GM19372 (cell line): ENCODE results near the gene PACSIN2.
"Not testable (repeated sequence)": the region's sequence is repeated elsewhere in the genome, so short reads cannot be mapped to it uniquely, and the experiment has no call there.

Source experiments
- ATAC-seq: cut with Tn5 transposase; IDR thresholded peaks from one replicate; pipeline ENCODE4 v1.9.1; 2021; ENCODE audit warnings: mild to moderate bottlenecking, low read depth, moderate library complexity; ENCODE audit not compliant: unreplicated experiment

The PACSIN2 gene

GRCh38 chr22:42949159-42949558 lies 65.8 kb downstream of the PACSIN2 start:
- no peak for ATAC-seq

GRCh38 chr22:42948294-42948693 lies 66.7 kb downstream of the PACSIN2 start:
- no peak for ATAC-seq

- no peak for ATAC-seq
These were observed 67.5 kb downstream of the PACSIN2 start for GRCh38 chr22:42947211-42947990.

GRCh38 chr22:42946546-42947198 lies 68.3 kb downstream of the PACSIN2 start:
- ATAC-seq: no peak

GRCh38 chr22:42945736-42946135 lies 69.2 kb downstream of the PACSIN2 start:
- no peak for ATAC-seq

DNA sequence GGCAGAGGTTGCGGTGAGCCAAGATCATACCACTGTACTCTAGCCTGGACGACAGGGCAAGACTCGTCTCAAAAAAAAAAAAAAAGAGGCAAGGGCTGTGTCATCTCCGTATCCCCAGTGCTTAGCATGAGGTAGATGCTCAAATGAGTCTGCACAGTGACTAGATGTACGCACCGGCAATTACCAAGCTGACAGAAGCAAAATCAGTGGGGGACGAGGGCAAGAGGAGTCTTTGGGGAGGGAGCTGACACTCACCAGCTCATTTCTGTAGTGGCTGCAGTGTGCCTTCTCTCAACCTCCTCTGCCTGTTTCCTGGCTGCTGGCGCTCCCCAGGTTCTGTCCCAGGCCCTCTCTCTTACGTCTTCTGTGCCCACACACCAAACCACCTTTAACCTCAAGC lies 69.9 kb downstream of the PACSIN2 start:
- ATAC-seq: no peak

GRCh38 chr22:42944409-42944808 lies 70.5 kb downstream of the PACSIN2 start:
- ATAC-seq: no peak

GRCh38 chr22:42943981-42944380 lies 71.0 kb downstream of the PACSIN2 start:
- ATAC-seq: no peak

- no peak for ATAC-seq
These were observed 72.6 kb downstream of the PACSIN2 start for GRCh38 chr22:42942351-42942750.

DNA sequence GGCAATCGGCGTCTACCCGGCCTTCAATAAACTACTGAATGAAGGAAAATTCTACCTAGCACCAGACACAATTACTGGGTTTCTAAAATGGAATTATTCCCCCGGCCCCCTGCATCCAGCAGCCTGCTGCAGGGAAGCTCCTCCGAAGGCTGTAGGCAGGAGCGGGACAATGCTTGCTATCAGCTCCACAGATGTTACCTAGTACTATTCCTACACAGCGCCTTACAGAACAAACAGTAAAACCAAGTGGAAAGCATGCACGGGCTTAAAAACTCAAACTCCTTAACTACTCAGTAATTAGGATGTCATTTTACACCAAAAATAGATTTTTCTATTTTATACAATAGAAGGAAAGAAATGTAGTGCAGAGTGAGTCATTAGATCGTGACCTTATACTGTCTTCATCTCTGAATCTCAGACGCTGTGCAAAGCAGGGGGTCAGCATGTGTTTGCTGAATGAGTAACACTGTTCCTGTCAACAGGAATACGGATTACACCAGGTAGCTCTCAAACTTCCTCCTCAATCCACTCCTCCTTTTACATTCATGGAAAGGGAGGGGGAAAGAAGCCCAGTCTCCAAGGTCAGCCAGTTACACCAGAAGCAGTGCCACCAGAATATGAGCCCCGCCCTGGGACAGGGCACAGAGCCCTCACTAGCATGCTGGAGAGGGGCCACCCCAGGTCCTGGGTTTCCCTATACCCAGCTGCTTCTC lies 74.9 kb downstream of the PACSIN2 start:
- no peak for ATAC-seq

DNA sequence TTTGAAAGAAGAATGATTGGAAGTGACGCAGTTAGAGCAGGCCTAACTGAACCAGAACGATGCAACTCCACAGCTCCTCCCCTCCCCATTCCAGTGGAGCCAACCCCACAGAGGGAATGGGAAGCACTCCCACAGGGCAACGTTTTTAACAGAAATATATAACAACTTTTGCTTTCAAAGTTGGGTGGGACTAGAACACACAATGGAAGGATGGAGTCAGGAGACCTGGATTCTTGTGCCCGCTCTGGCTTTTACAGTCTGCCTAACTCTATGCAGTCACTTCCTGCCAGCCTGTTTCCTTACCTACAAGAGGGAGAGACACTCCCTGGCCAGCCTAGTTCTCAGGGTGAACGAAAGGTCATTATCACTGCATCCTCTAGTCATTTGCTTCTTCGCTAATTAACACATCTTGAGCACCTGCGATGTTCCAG lies 75.5 kb downstream of the PACSIN2 start:
- no peak for ATAC-seq

GRCh38 chr22:42938976-42939375 lies 76.0 kb downstream of the PACSIN2 start:
- ATAC-seq: no peak

DNA sequence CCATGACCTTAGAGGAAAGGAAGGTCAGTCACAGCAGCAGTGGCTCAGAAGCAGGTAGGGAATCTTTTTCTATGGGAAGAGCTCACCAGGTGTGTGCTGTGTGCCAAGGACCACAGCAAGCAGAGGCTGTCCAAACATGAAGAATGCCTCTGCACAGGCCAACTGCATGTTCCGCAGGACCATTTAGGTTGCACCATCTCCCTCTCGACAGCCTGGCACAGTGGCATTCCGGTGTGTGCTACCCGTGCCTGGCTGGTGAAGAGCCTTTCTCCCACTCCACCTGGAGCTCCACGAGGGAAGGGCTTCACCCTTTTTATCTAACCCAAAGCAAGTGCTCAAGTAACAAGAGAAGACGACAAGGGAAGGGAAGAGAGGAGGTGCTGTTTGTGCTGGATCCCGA lies 76.5 kb downstream of the PACSIN2 start:
- no peak for ATAC-seq

DNA sequence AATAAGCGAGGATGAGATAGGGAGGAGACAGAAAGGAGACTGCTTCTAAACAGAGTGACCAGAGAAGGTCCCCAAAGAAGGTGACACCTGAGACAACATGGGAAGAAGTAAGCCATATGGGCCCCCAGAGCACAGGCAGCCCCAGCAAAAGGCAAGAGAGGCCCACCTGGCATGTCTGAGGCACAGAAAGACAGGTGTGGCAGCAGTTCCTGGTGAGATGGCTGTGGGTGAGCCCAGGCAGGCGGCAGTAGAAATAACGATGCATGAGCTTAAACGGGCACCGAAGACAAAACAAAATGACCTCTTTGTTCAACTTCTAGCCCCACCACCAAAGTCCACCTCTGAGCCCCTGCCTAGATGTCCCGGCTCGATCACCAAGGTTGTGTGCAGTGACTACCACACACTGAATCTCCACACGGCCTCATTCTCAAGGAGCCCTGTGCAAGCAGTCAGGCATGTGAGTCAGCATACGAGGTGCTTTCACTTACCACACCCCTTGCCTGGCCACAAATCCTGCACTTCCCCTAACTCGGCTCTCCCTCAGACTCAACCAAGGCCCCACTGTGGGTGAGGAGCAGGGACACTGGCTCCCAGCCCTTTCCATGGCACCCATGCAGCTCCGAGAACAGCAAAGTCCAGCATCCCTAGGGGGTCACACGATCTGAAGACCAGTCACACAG lies 77.6 kb downstream of the PACSIN2 start:
- no peak for ATAC-seq

GRCh38 chr22:42936680-42937079 lies 78.3 kb downstream of the PACSIN2 start:
- ATAC-seq: not testable (repeated sequence)

DNA sequence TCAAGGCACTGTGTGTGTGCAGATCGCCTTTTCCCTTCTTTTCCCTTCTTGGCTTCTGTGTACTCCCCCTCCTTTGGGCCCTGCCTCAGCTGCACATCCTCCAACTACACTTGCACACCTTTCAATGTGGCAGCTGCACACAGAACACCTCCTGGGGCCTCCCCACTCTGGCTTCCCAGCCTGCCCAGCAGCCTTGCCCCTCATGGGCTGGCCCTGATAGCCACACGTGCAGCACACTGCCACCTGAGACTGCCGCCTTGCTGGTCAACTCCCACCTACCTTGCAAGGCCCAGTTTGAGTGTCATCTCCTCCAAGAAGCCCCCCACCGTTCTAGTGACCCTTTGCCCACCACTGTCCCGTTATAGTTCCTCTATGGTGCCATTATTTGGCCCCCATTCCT lies 80.6 kb downstream of the PACSIN2 start:
- ATAC-seq: no peak

DNA sequence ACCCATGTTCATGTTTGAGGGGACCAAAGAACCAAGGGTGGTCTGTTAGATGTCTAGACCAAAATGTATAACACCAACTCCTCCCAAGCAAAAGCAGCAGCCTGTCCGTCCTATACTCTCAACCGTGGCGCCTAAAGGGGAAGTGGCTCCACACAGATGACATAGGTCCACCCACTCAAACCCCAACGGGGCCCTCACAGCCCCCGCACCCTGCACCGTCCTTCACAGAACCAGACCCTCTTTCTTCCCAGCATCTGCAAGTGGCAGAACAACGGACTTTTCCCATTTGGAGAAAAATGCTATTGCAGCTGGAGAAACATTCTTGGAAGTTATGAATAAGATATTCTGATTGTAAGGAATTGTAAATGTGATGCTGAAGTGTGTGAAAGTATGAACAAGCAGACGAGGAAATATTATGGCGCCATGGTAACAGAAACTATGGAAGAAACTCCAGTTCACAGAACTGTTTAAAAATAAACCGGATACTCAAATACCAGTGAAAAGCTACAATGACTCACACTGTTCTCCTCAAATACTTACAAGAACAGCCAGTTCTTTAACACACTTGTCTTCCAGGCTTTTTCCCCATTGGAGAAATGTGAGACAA lies 81.4 kb downstream of the PACSIN2 start:
- ATAC-seq: peak; percentile 44

DNA sequence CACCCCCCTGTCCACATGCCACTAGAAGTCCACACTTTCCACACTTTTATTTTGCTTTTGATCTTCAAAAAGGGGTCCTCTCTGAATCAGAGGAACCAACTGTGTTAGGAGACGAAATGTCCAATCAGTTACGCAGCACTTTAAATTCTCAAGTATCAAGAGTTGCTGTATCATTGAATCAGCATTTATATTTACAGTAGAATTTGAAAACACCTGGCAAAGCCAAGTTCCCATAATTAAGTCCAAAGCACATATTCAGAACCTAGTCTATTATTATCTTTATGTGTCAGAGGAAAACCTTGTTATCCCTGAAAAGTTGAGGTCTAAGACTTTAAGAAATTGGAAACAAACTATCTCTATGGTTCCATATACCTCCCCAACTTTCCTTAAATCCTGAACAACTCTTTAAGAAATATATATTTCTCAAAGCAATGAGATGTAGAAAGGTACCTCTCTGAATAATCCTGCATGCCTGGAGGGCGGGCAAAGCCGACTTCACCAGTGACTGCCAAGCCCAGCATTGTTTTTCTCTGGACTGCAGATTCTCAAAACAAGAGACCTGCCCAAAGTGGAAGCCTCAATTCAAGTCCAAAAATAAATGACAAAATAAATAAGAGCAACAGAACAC lies 82.0 kb downstream of the PACSIN2 start:
- no peak for ATAC-seq

DNA sequence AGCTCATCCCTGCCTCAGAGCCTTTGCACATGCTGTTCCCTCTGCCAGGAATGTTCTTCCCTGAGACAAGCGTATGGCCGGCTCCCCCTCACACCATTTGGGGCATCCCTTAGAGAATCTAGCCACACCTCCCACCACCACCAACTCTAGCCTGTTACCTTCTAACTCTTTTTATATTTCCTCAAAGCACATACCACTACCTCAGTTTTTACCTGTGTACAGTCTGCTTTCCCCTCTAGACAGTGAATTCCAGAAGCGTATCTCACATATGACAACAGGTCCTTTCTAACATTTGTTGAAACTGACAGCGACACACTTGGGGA lies 82.8 kb downstream of the PACSIN2 start:
- ATAC-seq: no peak
